ENCODE data around the gene PLCB1. TPM values are rescaled to one million over a fixed set of nuclear protein-coding genes. Genes with fewer than 3 reads are reported as not detected.

Gene PLCB1
- total and polyA plus RNA-seq, 10 of the 15 experiments (the other 5 are each of a cell fraction or from before 2014, with no cell fraction given), result 0.05 to 5.3 (median 0.17) TPM; not detected in 1

DNA sequence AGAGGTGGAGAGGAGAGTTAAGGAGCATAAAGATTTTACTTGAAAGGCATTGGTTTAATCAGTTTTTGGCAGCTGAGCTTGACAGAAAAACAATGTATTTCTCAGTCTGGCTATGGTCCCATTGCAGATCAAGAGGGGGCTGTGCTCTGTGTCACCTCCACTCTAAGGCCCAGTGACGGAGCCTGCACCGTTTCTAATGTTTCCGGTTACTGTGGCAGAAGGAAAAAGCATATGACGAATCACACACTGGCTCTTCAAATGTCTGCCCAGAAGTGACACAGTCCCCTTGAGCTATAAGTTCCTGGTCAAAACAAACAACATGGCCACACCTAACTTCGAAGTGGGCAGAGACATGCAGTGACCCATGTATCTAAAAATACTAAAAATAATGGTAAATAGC, 372.0 kb downstream of the PLCB1 start:
- in situ Hi-C loops (cut with MboI), result no loop called here
- ChIA-PET RAD21 (ENCODE audit: unreplicated experiment) (no interaction called here), CTCF (no interaction called here), POLR2A (no interaction called here), SMC1A (ENCODE audit: uncharacterized antibody, unreplicated experiment) (no interaction called here)
- Histone ChIP-seq H3K79me2 (ENCODE audit: control insufficient read depth, insufficient read depth, low read length) (no peaks in the 10 kb centered on the region), H3K9me3 (replicated peaks; ENCODE audit: control insufficient read depth, insufficient read depth, low read length) (no peaks in the 10 kb centered on the region), H3K36me3 (ENCODE audit: control insufficient read depth in 2 of 2, insufficient read depth in 2 of 2, low read length in 1 of 2) (no peaks in the 10 kb centered on the region), H3K27me3 (replicated peaks in 1 of 2; ENCODE audit: control insufficient read depth in 2 of 2, insufficient read depth in 2 of 2, low read length in 1 of 2) (no peaks in the 10 kb centered on the region), H3K9ac (ENCODE audit: control insufficient read depth, insufficient read depth, low read length) (no peak overlapping the region), H2AFZ (ENCODE audit: control insufficient read depth, low read depth, low read length) (no peak overlapping the region), H3K4me3 (no peak overlapping the region), H4K20me1 (ENCODE audit: control insufficient read depth, insufficient read depth) (no peaks in the 10 kb centered on the region), H3K4me1 (ENCODE audit: control insufficient read depth, insufficient read depth, low read length) (no peaks in the 10 kb centered on the region), H3K27ac (ENCODE audit: control insufficient read depth, insufficient read depth) (no peak overlapping the region), H3K4me2 (ENCODE audit: control insufficient read depth, insufficient read depth) (no peak overlapping the region)
- WGBS (ENCODE audit: insufficient coverage, insufficient replicate concordance, low lambda C conversion rate, missing lambda C conversion rate), result 35% methylated on average over 5 of the region's 5 CpGs
- intact Hi-C loops (cut with micrococcal nuclease; ENCODE audit: unreplicated experiment), result no loop called here
- FAIRE-seq, result no peak
- no TSS peak for BruUV-seq (replicated peaks)
- no peak for TF ChIP-seq RB1 (IDR thresholded peaks at IDR 0.05; ENCODE audit: borderline replicate concordance)
- TF ChIP-seq, protein P1, sequence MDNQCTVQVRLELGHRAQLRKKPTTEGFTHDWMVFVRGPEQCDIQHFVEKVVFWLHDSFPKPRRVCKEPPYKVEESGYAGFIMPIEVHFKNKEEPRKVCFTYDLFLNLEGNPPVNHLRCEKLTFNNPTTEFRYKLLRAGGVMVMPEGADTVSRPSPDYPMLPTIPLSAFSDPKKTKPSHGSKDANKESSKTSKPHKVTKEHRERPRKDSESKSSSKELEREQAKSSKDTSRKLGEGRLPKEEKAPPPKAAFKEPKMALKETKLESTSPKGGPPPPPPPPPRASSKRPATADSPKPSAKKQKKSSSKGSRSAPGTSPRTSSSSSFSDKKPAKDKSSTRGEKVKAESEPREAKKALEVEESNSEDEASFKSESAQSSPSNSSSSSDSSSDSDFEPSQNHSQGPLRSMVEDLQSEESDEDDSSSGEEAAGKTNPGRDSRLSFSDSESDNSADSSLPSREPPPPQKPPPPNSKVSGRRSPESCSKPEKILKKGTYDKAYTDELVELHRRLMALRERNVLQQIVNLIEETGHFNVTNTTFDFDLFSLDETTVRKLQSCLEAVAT (IDR thresholded peaks at IDR 0.05), result no peak
- TF ChIP-seq, protein P2, sequence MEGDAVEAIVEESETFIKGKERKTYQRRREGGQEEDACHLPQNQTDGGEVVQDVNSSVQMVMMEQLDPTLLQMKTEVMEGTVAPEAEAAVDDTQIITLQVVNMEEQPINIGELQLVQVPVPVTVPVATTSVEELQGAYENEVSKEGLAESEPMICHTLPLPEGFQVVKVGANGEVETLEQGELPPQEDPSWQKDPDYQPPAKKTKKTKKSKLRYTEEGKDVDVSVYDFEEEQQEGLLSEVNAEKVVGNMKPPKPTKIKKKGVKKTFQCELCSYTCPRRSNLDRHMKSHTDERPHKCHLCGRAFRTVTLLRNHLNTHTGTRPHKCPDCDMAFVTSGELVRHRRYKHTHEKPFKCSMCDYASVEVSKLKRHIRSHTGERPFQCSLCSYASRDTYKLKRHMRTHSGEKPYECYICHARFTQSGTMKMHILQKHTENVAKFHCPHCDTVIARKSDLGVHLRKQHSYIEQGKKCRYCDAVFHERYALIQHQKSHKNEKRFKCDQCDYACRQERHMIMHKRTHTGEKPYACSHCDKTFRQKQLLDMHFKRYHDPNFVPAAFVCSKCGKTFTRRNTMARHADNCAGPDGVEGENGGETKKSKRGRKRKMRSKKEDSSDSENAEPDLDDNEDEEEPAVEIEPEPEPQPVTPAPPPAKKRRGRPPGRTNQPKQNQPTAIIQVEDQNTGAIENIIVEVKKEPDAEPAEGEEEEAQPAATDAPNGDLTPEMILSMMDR (IDR thresholded peaks at IDR 0.05 in 2 of 3, conservative IDR thresholded peaks at IDR 0.05 in 1 of 3; ENCODE audit: control insufficient read depth in 2 of 3, extremely low read depth in 1 of 3, insufficient read depth in 1 of 3, low read depth in 3 of 3, low read length in 3 of 3), result no peak
- TF ChIP-seq CHD1 (IDR thresholded peaks at IDR 0.05; ENCODE audit: low read depth, low read length), result no peak
- no peak for TF ChIP-seq CBX3 (IDR thresholded peaks at IDR 0.05; ENCODE audit: borderline replicate concordance, low read depth)
- no peak for TF ChIP-seq FOS (IDR thresholded peaks at IDR 0.05; ENCODE audit: borderline replicate concordance, extremely low read depth, insufficient read length)
- TF ChIP-seq CHD2 (IDR thresholded peaks at IDR 0.05; ENCODE audit: borderline replicate concordance, low read depth, low read length), result no peak
- TF ChIP-seq SP1 (IDR thresholded peaks at IDR 0.05; ENCODE audit: low read depth, low read length), result no peak
- no peak for TF ChIP-seq KLF5 (IDR thresholded peaks at IDR 0.05; ENCODE audit: partially characterized antibody)
- TF ChIP-seq, protein P3, sequence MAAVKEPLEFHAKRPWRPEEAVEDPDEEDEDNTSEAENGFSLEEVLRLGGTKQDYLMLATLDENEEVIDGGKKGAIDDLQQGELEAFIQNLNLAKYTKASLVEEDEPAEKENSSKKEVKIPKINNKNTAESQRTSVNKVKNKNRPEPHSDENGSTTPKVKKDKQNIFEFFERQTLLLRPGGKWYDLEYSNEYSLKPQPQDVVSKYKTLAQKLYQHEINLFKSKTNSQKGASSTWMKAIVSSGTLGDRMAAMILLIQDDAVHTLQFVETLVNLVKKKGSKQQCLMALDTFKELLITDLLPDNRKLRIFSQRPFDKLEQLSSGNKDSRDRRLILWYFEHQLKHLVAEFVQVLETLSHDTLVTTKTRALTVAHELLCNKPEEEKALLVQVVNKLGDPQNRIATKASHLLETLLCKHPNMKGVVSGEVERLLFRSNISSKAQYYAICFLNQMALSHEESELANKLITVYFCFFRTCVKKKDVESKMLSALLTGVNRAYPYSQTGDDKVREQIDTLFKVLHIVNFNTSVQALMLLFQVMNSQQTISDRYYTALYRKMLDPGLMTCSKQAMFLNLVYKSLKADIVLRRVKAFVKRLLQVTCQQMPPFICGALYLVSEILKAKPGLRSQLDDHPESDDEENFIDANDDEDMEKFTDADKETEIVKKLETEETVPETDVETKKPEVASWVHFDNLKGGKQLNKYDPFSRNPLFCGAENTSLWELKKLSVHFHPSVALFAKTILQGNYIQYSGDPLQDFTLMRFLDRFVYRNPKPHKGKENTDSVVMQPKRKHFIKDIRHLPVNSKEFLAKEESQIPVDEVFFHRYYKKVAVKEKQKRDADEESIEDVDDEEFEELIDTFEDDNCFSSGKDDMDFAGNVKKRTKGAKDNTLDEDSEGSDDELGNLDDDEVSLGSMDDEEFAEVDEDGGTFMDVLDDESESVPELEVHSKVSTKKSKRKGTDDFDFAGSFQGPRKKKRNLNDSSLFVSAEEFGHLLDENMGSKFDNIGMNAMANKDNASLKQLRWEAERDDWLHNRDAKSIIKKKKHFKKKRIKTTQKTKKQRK (IDR thresholded peaks at IDR 0.05; ENCODE audit: low read depth, low read length), result no peak
- TF ChIP-seq, protein P4, sequence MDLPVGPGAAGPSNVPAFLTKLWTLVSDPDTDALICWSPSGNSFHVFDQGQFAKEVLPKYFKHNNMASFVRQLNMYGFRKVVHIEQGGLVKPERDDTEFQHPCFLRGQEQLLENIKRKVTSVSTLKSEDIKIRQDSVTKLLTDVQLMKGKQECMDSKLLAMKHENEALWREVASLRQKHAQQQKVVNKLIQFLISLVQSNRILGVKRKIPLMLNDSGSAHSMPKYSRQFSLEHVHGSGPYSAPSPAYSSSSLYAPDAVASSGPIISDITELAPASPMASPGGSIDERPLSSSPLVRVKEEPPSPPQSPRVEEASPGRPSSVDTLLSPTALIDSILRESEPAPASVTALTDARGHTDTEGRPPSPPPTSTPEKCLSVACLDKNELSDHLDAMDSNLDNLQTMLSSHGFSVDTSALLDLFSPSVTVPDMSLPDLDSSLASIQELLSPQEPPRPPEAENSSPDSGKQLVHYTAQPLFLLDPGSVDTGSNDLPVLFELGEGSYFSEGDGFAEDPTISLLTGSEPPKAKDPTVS (IDR thresholded peaks at IDR 0.05; ENCODE audit: low read depth, low read length), result no peak
- TF ChIP-seq, protein P5, sequence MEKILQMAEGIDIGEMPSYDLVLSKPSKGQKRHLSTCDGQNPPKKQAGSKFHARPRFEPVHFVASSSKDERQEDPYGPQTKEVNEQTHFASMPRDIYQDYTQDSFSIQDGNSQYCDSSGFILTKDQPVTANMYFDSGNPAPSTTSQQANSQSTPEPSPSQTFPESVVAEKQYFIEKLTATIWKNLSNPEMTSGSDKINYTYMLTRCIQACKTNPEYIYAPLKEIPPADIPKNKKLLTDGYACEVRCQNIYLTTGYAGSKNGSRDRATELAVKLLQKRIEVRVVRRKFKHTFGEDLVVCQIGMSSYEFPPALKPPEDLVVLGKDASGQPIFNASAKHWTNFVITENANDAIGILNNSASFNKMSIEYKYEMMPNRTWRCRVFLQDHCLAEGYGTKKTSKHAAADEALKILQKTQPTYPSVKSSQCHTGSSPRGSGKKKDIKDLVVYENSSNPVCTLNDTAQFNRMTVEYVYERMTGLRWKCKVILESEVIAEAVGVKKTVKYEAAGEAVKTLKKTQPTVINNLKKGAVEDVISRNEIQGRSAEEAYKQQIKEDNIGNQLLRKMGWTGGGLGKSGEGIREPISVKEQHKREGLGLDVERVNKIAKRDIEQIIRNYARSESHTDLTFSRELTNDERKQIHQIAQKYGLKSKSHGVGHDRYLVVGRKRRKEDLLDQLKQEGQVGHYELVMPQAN (conservative IDR thresholded peaks at IDR 0.05), result no peak
- TF ChIP-seq WRNIP1 (IDR thresholded peaks at IDR 0.05; ENCODE audit: borderline replicate concordance, low read depth, low read length), result no peak
- no peak for DNase-seq (ENCODE audit: low read depth, low spot score)
- ATAC-seq, result no peak
